ENCODE results near the gene BOC. TPM values are rescaled to one million over a fixed set of nuclear protein-coding genes. Genes with fewer than 3 reads are reported as not detected.

The BOC gene
- total RNA-seq, 1 donor from 2014 or later: 7.4 TPM

GRCh38 chr3:113292933-113293332 lies 81.6 kb downstream of the BOC start:
- DNase-seq (no peak), ATAC-seq (ENCODE audit: poor library complexity) (no peak)
- intact Hi-C loops (cut with DNase I): no loop called here

GRCh38 chr3:113293348-113293747 lies 82.0 kb downstream of the BOC start:
- DNase-seq (no peak), ATAC-seq (ENCODE audit: poor library complexity) (no peak)
- intact Hi-C loops (cut with DNase I): no loop called here

- ATAC-seq (ENCODE audit: poor library complexity): no peak
- no peak for DNase-seq
- intact Hi-C loops (cut with DNase I): no loop called here
These were observed 84.1 kb downstream of the BOC start for GRCh38 chr3:113295463-113295862.

GRCh38 chr3:113297287-113297686 lies 85.9 kb downstream of the BOC start:
- no peak for ATAC-seq (ENCODE audit: poor library complexity)
- DNase-seq: no peak

GRCh38 chr3:113297841-113298240 lies 86.5 kb downstream of the BOC start:
- intact Hi-C loops (cut with DNase I): no loop called here
- ATAC-seq (ENCODE audit: poor library complexity): no peak
- DNase-seq: no peak

More at GRCh38 chr3:113297287-113297686, 85.9 kb downstream of the BOC start:
- intact Hi-C loops (cut with DNase I): no loop called here

GRCh38 chr3:113300596-113300995 lies 89.2 kb downstream of the BOC start:
- ATAC-seq (ENCODE audit: poor library complexity): no peak
- no peak for DNase-seq
- intact Hi-C loops (cut with DNase I): no loop called here

- ATAC-seq (ENCODE audit: poor library complexity) (no peak), DNase-seq (no peak)
- intact Hi-C loops (cut with DNase I): no loop called here
These were observed 92.7 kb downstream of the BOC start for GRCh38 chr3:113304102-113304501.

- DNase-seq: no peak
- intact Hi-C loops (cut with DNase I): no loop called here
- no peak for ATAC-seq (ENCODE audit: poor library complexity)
These were observed 93.6 kb downstream of the BOC start for GRCh38 chr3:113304856-113305540.

- intact Hi-C loops (cut with DNase I): no loop called here
- ATAC-seq (ENCODE audit: poor library complexity) (no peak), DNase-seq (no peak)
These were observed 99.6 kb downstream of the BOC start for GRCh38 chr3:113310960-113311359.

GRCh38 chr3:113312416-113312815 lies 101.1 kb downstream of the BOC start:
- no peak for ATAC-seq (ENCODE audit: poor library complexity)
- intact Hi-C loops (cut with DNase I): no loop called here

GRCh38 chr3:113314923-113315322 lies 103.6 kb downstream of the BOC start:
- ATAC-seq (ENCODE audit: poor library complexity) (no peak), DNase-seq (no peak)
- intact Hi-C loops (cut with DNase I): no loop called here

More at GRCh38 chr3:113312416-113312815, 101.1 kb downstream of the BOC start:
- no peak for DNase-seq

- intact Hi-C loops (cut with DNase I): no loop called here
- no peak for ATAC-seq (ENCODE audit: poor library complexity)
- no peak for DNase-seq
These were observed 118.4 kb downstream of the BOC start for GRCh38 chr3:113329757-113330156.

- no peak for DNase-seq
- intact Hi-C loops (cut with DNase I): no loop called here
- ATAC-seq (ENCODE audit: poor library complexity): no peak
These were observed 119.4 kb downstream of the BOC start for GRCh38 chr3:113330742-113331141.

GRCh38 chr3:113331187-113331586 lies 119.8 kb downstream of the BOC start:
- ATAC-seq (ENCODE audit: poor library complexity): no peak
- intact Hi-C loops (cut with DNase I): no loop called here
- no peak for DNase-seq

Other genes with a start within 250 kb of the BOC start
- gene CD200R1, start 236.5 kb upstream of the BOC start, total RNA-seq: 0.75 TPM
- gene GTPBP8, start 220.6 kb upstream of the BOC start, total RNA-seq: 28.4 TPM
- 3.2 TPM for gene CFAP44, start 229.9 kb downstream of the BOC start, total RNA-seq

Data from Right ventricle myocardium superior (tissue), 1 donor.